ENCODE measurements around the gene CDK14. TPM values are rescaled to one million over a fixed set of nuclear protein-coding genes. Genes with fewer than 3 reads are reported as not detected.

Gene CDK14
- total RNA-seq: 34.2 and 41.5 TPM in 2 replicates
- 5.2 and 5.5 TPM in 2 replicates for polyA plus RNA-seq
- polyA plus RNA-seq (2011; cell fraction: cytosol; rRNA removed): 6.9 and 7.1 TPM in 2 replicates
- polyA plus RNA-seq (2011; cell fraction: nucleus; rRNA removed): 14.8 and 15.2 TPM in 2 replicates
- polyA plus RNA-seq (2012): 10.2 and 14.4 TPM in 2 replicates
- polyA minus RNA-seq: 54.6 and 66.3 TPM in 2 replicates
- 10.9 TPM for polyA minus RNA-seq (2011; cell fraction: cytosol; rRNA and poly(A)+ RNA removed)
- 123 and 184 TPM in 2 replicates for polyA minus RNA-seq (2011; cell fraction: nucleus; rRNA and poly(A)+ RNA removed)
- percentile 80 among the genes with signal in this experiment for Bru-seq, nascent RNA
- BruChase-seq, experiment 1, labeled RNA remaining after a 6-hour chase: percentile 57 among the genes with signal in this experiment
- percentile 63 among the genes with signal in this experiment for BruChase-seq, experiment 2, labeled RNA remaining after a 2-hour chase
- long read RNA-seq, full-length matches to known transcripts: 16 of 33 reads
- long read RNA-seq, partial matches to known transcripts: 2 of 33 reads
- long read RNA-seq, other reads (novel, unspliced or antisense): 15 of 33 reads

GRCh38 chr7:90595801-90596670, at the start of gene CDK14:
CDK14 (plus strand) TSS chr7:90596321; CDS start chr7:90596628, 307 bp downstream.
- Histone ChIP-seq H4K20me1 (replicated peaks; ENCODE audit: control insufficient read depth, extremely low read depth, insufficient read depth, low read length) (no peaks in the 10 kb centered on the region), H3K27me3 (ENCODE audit: control insufficient read depth in 2 of 2, insufficient read depth in 2 of 2, low read length in 2 of 2) (no peaks in the 10 kb centered on the region), H3K9me1 (replicated peaks; ENCODE audit: control insufficient read depth, extremely low read depth, insufficient read depth, low read length) (no peaks in the 10 kb centered on the region), H3K9ac (replicated peaks; ENCODE audit: extremely low read depth, insufficient read depth, low read length) (peak within 1 kb of the TSS; percentile 92), H3K36me3 (ENCODE audit: control insufficient read depth in 2 of 2, extremely low read depth in 1 of 2, insufficient read depth in 2 of 2, low read length in 2 of 2) (no peaks in the 10 kb centered on the region), H3K4me1 (ENCODE audit: control insufficient read depth, extremely low read depth, insufficient read depth, low read length) (peaks cover 46% of the 10 kb centered on the region), H3K4me3 (replicated peaks in 1 of 3; ENCODE audit: insufficient read depth in 1 of 3, low read depth in 1 of 3, low read length in 3 of 3) (peak within 1 kb of the TSS; percentile 81 to 95 (median 94)), H3K79me2 (ENCODE audit: control insufficient read depth, insufficient read depth, low read length) (peaks cover 40% of the 10 kb centered on the region), H3K4me2 (ENCODE audit: insufficient read depth, low read length) (peak within 1 kb of the TSS; percentile 98), H2AFZ (ENCODE audit: low read depth, low read length) (peak within 1 kb of the TSS; percentile 94), H3K9me3 (replicated peaks; ENCODE audit: control insufficient read depth, insufficient read depth, low read length) (no peaks in the 10 kb centered on the region), H3K27ac (ENCODE audit: insufficient read depth, low read depth, low read length) (peak within 1 kb of the TSS; percentile 80)
- FAIRE-seq (peak; percentile 40), DNase-seq (ENCODE audit: low read depth, low spot score) (peak; percentile 68)
- TF ChIP-seq POLR2A (IDR thresholded peaks at IDR 0.05; ENCODE audit: low read depth, low read length): no peak
- TF ChIP-seq MYC (IDR thresholded peaks at IDR 0.05; ENCODE audit: low read depth, low read length): no peak
- TF ChIP-seq CTCF (IDR thresholded peaks at IDR 0.05; ENCODE audit: extremely low read depth in 1 of 2, insufficient read depth in 1 of 2, low read depth in 1 of 2, low read length in 2 of 2): peak; percentile 25 to 54
- TF ChIP-seq MAX (IDR thresholded peaks at IDR 0.05; ENCODE audit: insufficient read depth, insufficient read length): no peak
- TF ChIP-seq POLR2AphosphoS5 (IDR thresholded peaks at IDR 0.05; ENCODE audit: insufficient read depth, low read depth, low read length): peak; percentile 32
- dilution Hi-C loops (cut with MboI; ENCODE audit: extremely low pct_ligation_motif_present, low sequenced_read_pairs): no loop called here
- no TSS peak for BruUV-seq (replicated peaks)
- intact Hi-C loops (cut with micrococcal nuclease): loop anchor here (1.0 to 10.0 kb wide), 8 partner anchors 17 to 869 kb away; no protein-coding TSS in a partner anchor
- POLR2A ChIA-PET: interaction anchor here (1.5 kb wide), 1 partner anchor 29 kb away, joined by 3 read pairs; no protein-coding TSS in a partner anchor
- CTCF ChIA-PET: interaction anchor here (0.6 to 6.5 kb wide), 16 partner anchors 10 to 438 kb away, joined by 3 to 72 read pairs (median 4); no protein-coding TSS in a partner anchor
